Liver (tissue), 3 donors: ENCODE measurements around the gene ZSCAN21.

Experiments used
- EGR1 ChIP-seq, 2 donors: IDR thresholded peaks; 2 replicates each; pipeline ENCODE4 v1.6.1; 2016 to 2018; ENCODE audit warnings: antibody characterized with exemption in 2 of 2, low read depth in 2 of 2
- GABPA ChIP-seq, 2 donors: IDR thresholded peaks in 1 of 2; conservative IDR thresholded peaks in 1 of 2; 2 replicates each; pipeline ENCODE4 v1.6.1; 2016; ENCODE audit warnings: antibody characterized with exemption in 2 of 2, mild to moderate bottlenecking in 1 of 2, moderate library complexity in 1 of 2
- JUND ChIP-seq, 2 donors: IDR thresholded peaks; 2 replicates each; pipeline ENCODE4 v1.6.1; 2016; ENCODE audit warnings: antibody characterized with exemption in 2 of 2
- RXRA ChIP-seq, 2 donors: IDR thresholded peaks; 2 replicates each; pipeline ENCODE4 v1.6.1; 2017 to 2018; ENCODE audit warnings: antibody characterized with exemption in 2 of 2, mild to moderate bottlenecking in 1 of 2
- SP1 ChIP-seq: IDR thresholded peaks from 2 replicates; pipeline ENCODE4 v1.6.1; 2018; ENCODE audit warnings: antibody characterized with exemption, mild to moderate bottlenecking
- TAF1 ChIP-seq: conservative IDR thresholded peaks from 2 replicates; pipeline ENCODE4 v1.6.1; 2016; ENCODE audit warnings: antibody characterized with exemption, mild to moderate bottlenecking
- YY1 ChIP-seq: IDR thresholded peaks from 2 replicates; pipeline ENCODE4 v1.6.1; 2016; ENCODE audit warnings: antibody characterized with exemption, mild to moderate bottlenecking
- TF ChIP-seq, protein P1 (sequence below): fragments of 150-350 bp; IDR thresholded peaks from 2 replicates; pipeline ENCODE4 v1.5.1; 2017; ENCODE audit warnings: improper control_type of control experiment, low read depth, low read length; ENCODE audit not compliant: missing input control
- TF ChIP-seq, protein P2 (sequence below): IDR thresholded peaks from 2 replicates; pipeline ENCODE4 v1.6.1; 2016; ENCODE audit warnings: antibody characterized with exemption
- donor health status: healthy.
- donor health status: healthy.

DNA sequence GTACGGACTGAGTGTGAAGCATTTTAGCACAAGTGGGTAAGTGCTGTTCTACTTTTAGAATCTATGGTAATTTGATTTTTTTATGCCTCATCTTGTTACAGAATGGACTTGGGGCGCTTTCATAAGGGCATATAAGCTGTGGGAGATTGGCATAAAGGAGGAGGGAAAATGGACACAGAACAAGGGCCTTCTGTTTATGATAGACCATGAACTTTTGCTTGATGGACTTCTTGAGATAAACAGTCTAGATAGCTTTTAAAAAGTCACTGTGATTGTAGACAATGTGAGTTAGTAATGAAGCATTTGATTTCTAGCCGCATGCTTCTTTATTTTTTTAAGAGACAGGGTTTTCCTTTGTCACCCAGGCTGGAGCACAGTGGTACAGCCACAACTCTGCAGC, 2.0 kb downstream of the ZSCAN21 start:
- TF ChIP-seq, protein P1, sequence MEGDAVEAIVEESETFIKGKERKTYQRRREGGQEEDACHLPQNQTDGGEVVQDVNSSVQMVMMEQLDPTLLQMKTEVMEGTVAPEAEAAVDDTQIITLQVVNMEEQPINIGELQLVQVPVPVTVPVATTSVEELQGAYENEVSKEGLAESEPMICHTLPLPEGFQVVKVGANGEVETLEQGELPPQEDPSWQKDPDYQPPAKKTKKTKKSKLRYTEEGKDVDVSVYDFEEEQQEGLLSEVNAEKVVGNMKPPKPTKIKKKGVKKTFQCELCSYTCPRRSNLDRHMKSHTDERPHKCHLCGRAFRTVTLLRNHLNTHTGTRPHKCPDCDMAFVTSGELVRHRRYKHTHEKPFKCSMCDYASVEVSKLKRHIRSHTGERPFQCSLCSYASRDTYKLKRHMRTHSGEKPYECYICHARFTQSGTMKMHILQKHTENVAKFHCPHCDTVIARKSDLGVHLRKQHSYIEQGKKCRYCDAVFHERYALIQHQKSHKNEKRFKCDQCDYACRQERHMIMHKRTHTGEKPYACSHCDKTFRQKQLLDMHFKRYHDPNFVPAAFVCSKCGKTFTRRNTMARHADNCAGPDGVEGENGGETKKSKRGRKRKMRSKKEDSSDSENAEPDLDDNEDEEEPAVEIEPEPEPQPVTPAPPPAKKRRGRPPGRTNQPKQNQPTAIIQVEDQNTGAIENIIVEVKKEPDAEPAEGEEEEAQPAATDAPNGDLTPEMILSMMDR: no peak
- TF ChIP-seq EGR1 (IDR thresholded peaks at IDR 0.05; ENCODE audit: low read depth in 2 of 2) (no peak), GABPA (IDR thresholded peaks at IDR 0.05 in 1 of 2, conservative IDR thresholded peaks at IDR 0.05 in 1 of 2) (no peak), SP1 (no peak), TAF1 (no peak), JUND (IDR thresholded peaks at IDR 0.05) (no peak), YY1 (no peak), RXRA (IDR thresholded peaks at IDR 0.05) (no peak)
- TF ChIP-seq, protein P2, sequence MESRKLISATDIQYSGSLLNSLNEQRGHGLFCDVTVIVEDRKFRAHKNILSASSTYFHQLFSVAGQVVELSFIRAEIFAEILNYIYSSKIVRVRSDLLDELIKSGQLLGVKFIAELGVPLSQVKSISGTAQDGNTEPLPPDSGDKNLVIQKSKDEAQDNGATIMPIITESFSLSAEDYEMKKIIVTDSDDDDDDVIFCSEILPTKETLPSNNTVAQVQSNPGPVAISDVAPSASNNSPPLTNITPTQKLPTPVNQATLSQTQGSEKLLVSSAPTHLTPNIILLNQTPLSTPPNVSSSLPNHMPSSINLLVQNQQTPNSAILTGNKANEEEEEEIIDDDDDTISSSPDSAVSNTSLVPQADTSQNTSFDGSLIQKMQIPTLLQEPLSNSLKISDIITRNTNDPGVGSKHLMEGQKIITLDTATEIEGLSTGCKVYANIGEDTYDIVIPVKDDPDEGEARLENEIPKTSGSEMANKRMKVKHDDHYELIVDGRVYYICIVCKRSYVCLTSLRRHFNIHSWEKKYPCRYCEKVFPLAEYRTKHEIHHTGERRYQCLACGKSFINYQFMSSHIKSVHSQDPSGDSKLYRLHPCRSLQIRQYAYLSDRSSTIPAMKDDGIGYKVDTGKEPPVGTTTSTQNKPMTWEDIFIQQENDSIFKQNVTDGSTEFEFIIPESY: no peak
